Measurements from ENCODE around the gene ZFP36L2.

ZFP36L2 gene

GRCh38 chr2:43184339-43184895 is 42.0 kb downstream of the ZFP36L2 start:
- DNase-seq = peak; percentile 32 to 64

DNA sequence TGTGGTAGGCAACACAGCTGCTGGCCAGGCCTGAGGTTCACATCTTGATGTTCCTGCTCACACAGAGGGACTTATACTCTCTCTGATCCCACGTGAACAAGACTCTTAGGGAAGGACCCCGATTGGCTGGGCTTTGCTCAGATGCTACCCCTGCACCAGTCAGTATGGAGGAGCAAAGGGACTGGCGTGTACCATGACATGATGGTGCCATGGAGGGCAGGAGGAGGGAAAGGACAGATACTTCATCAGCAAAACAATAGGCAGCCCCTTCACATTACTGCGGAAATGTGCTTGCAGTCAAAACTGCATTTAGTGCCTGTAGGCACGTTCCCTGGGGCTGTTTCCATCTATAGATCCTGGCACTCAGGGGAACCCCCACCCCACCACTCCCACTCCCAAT is 42.7 kb downstream of the ZFP36L2 start:
- no peak for DNase-seq

- no peak for DNase-seq
These were observed 45.5 kb downstream of the ZFP36L2 start for GRCh38 chr2:43180897-43181296.

GRCh38 chr2:43179942-43180341 is 46.5 kb downstream of the ZFP36L2 start:
- DNase-seq = no peak

DNA sequence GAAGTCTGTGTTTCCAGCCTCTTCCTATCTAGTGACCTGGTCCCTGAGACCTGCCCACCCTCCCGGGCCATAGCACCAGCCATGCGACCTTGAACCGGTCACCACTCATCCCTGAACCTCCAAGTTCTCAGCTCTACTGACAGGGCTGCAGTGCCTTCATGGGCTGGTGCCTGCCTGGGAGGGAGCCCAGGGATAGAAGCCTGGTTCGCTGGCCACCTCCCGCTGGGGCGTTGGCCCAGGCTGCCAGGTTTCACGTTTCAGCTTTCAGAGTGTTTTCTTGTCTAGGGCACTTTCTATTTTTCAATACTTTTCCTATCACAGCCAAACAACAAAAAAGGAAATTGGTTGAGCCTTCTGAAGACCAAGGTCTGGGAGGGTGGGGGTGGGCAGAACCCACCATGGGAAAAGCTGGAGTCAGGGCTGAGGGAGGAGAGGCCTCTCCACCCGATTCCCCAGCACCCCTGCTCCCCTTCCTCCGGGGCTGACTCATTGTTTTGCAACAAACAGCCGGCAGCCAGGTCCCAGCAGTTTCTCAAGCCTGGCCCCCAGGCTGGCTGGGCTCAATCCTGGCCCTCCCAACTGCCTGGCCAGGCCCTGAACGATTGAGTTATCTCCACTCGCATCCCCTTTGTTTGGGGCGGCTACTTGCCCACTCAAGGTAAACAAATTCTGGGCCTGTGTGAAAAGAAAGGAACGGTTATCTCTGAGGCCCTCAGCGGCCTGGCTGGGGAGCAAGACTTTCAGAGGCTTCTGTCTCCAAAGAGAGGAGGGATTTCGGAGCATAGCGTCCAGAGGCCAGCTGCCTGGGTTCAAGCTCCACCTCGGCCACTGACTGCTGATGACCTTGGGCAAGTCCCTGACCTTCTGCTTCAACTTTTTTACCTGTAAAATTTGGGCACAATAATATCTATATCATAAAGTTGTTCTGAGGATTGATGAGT is 47.5 kb downstream of the ZFP36L2 start:
- no peak for DNase-seq

- DNase-seq = no peak
These were observed 48.3 kb downstream of the ZFP36L2 start for GRCh38 chr2:43178055-43178598.

DNA sequence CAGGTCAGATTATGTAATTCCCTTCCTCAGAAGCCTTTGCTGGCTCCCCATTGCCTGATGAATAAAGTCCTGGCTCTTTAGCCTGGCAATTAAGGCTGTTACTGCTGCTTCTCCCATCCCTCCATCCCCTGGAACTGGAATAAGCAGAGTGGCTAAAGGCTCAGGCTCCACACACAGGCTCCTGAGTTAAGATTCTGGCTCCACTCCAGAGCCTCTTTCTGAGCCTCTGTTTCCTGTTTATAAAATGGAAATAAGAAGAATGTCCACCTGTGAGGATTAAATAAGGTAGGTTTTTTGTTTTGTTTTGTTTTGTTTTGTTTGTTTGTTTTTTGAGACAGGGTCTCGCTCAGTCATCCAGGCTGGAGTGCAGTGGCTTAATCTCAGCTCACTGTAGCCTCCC is 50.0 kb downstream of the ZFP36L2 start:
- DNase-seq = no peak

GRCh38 chr2:43175876-43176275 is 50.5 kb downstream of the ZFP36L2 start:
- DNase-seq = no peak

GRCh38 chr2:43175020-43175441 is 51.4 kb downstream of the ZFP36L2 start:
- DNase-seq = no peak

DNA sequence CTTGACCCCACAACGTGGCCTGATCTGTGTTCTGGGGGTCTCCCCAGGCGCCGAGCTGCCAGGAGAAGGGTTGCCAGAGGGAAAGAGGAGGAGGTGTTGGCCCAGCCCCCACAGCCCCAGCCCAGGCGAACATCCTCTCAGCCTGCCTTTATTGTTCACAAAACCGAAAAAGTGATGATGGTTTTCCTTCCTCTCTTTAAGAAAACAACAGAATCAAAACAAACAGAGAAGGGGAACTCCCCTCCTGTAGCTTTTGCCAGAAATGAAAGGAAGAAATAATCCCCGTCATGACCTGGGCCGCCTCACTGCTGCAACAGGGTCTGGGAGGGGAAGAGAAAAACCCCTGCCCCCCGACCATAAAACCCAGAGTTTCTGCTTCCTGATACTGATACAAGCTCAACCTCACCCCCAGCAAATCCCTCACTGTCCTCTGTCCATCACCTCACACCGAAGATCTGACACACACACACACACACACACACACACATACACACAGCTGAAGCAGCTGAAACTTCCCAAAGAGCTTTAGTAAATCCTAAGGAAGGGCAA is 52.0 kb downstream of the ZFP36L2 start:
- DNase-seq = peak; percentile 61 to 68
